Caco-2 (cell line): ENCODE results near the gene KLHL42. TPM values are rescaled to one million over a fixed set of nuclear protein-coding genes. Genes with fewer than 3 reads are reported as not detected.

Source experiments
- BruUV-seq: library from RNA; stranded (reverse); fragments of 400-500 nt; replicated peaks from 2 replicates; lab custom pipeline; 2021; lab: Mats Ljungman, UMichigan
- CTCF ChIA-PET: fragments of 300-600 bp; sonication (Branson Sonifier 250); formaldehyde crosslinking; loops from one replicate; lab custom pipeline; 2022; ENCODE audit warnings: antibody characterized with exemption; lab: Charles Lee
- POLR2A ChIA-PET: fragments of 300-600 bp; sonication (Branson Sonifier 250); formaldehyde crosslinking; loops from one replicate; lab custom pipeline; 2022; ENCODE audit warnings: antibody characterized with exemption; lab: Charles Lee
- DNase-seq, 2 experiments: peaks; one replicate each; pipeline versions ENCODE4 v3.0.0 to v3.0.0-alpha.2; 2020 to 2022
- H3K27me3 ChIP-seq: replicated peaks from 2 replicates; pipeline ENCODE4 v1.6.0; 2011; ENCODE audit warnings: low read length; ENCODE audit not compliant: control insufficient read depth, insufficient read depth
- H3K36me3 ChIP-seq: 2 replicates; pipeline ENCODE4 v1.5.1; 2011; ENCODE audit warnings: low read length; ENCODE audit not compliant: control insufficient read depth, insufficient read depth
- H3K4me1 ChIP-seq: fragments of 250-450 bp; sonication (Bioruptor Pico); 2 replicates; pipeline ENCODE4 v1.5.1; 2020; ENCODE audit warnings: mild to moderate bottlenecking
- H3K4me3 ChIP-seq: 2 replicates; pipeline ENCODE4 v1.5.1; 2011; ENCODE audit warnings: low read depth, mild to moderate bottlenecking, control low read depth, low read length
- H3K9me3 ChIP-seq: fragments of 250-450 bp; sonication (Bioruptor Pico); 2 replicates; pipeline ENCODE4 v1.5.1; 2020; ENCODE audit warnings: mild to moderate bottlenecking, moderate library complexity
- H3K27ac Mint-ChIP-seq: one replicate; pipeline ENCODE4 v1.8.0; 2022; ENCODE audit warnings: mixed read lengths; ENCODE audit not compliant: unreplicated experiment
- H3K27me3 Mint-ChIP-seq: one replicate; pipeline ENCODE4 v1.8.0; 2022; ENCODE audit warnings: mixed read lengths; ENCODE audit not compliant: insufficient read depth, unreplicated experiment
- H3K36me3 Mint-ChIP-seq: one replicate; pipeline ENCODE4 v1.8.0; 2022; ENCODE audit warnings: mild to moderate bottlenecking, mixed read lengths; ENCODE audit not compliant: insufficient read depth, unreplicated experiment
- H3K4me1 Mint-ChIP-seq: one replicate; pipeline ENCODE4 v1.8.0; 2022; ENCODE audit warnings: low read depth, mixed read lengths; ENCODE audit not compliant: unreplicated experiment
- H3K4me3 Mint-ChIP-seq: one replicate; pipeline ENCODE4 v1.8.0; 2022; ENCODE audit warnings: mild to moderate bottlenecking, moderate library complexity, mixed read lengths; ENCODE audit not compliant: unreplicated experiment
- H3K9me3 Mint-ChIP-seq: one replicate; pipeline ENCODE4 v1.8.0; 2022; ENCODE audit warnings: mixed read lengths; ENCODE audit not compliant: unreplicated experiment
- CTCF ChIP-seq, 2 experiments: fragments of 200-600 bp in 1 of 2; IDR thresholded peaks; 1 replicate in 1 of 2; 2 replicates in 1 of 2; pipeline versions ENCODE4 v1.5.1 to v1.8.0; 2011 to 2022; ENCODE audit warnings: antibody characterized with exemption in 1 of 2, control low read depth in 1 of 2, inconsistent platforms in 1 of 2, low read depth in 1 of 2, low read length in 1 of 2, mild to moderate bottlenecking in 1 of 2, moderate library complexity in 1 of 2; ENCODE audit not compliant: insufficient read depth in 1 of 2, severe bottlenecking in 1 of 2, unreplicated experiment in 1 of 2
- intact Hi-C: fragments of 100-400 bp; cut with micrococcal nuclease; formaldehyde crosslinking; loops from one replicate; pipeline ENCODE4 v1.10.0; 2022; ENCODE audit not compliant: unreplicated experiment
- total RNA-seq: library from RNA; stranded (reverse); gene quantifications from 2 replicates; pipeline ENCODE4 v1.2.3, GENCODE V29; 2022

Gene KLHL42
- total RNA-seq, 1 experiment from 2014 or later: 36.5 TPM

- CTCF ChIA-PET: no interaction called here
- Mint-ChIP-seq H3K9me3 (no peaks in the 10 kb centered on the region), H3K27ac (no peak overlapping the region), H3K36me3 (peaks cover 20% of the 10 kb centered on the region), H3K27me3 (no peaks in the 10 kb centered on the region), H3K4me3 (peak overlapping the region; percentile 83), H3K4me1 (peaks cover 26% of the 10 kb centered on the region)
- H3K27me3 ChIP-seq: no peaks in the 10 kb centered on the region
- no peak for TF ChIP-seq CTCF (IDR thresholded peaks at IDR 0.05; ENCODE audit: insufficient read depth in 1 of 2, low read depth in 1 of 2, low read length in 1 of 2, severe bottlenecking in 1 of 2, unreplicated experiment in 1 of 2)
- intact Hi-C loops: no loop called here
- no peaks in the 10 kb centered on the region for H3K36me3 ChIP-seq
- DNase-seq: no peak
- no peaks in the 10 kb centered on the region for H3K9me3 ChIP-seq
- BruUV-seq: no TSS peak
- H3K4me3 ChIP-seq: no peak overlapping the region
- POLR2A ChIA-PET: no interaction called here
- H3K4me1 ChIP-seq: 0 out of 2 replicates have a peak, but pooled peaks cover 3% of the 10 kb centered on the region
Measured at GRCh38 chr12:27778206-27778605, 1.8 kb upstream of the KLHL42 start.

GRCh38 chr12:27779416-27779919, 565 bp upstream of the KLHL42 start:
- H3K4me1 Mint-ChIP-seq: peaks cover 26% of the 10 kb centered on the region
- intact Hi-C loops: no loop called here
- Histone ChIP-seq H3K36me3 (no peaks in the 10 kb centered on the region), H3K9me3 (no peaks in the 10 kb centered on the region), H3K27me3 (no peaks in the 10 kb centered on the region), H3K4me1 (0 out of 2 replicates have a peak, but pooled peaks cover 3% of the 10 kb centered on the region), H3K4me3 (peak overlapping the region; percentile 95)
- peak overlapping the region; percentile 83 for H3K4me3 Mint-ChIP-seq
- BruUV-seq: TSS peak; percentile 67
- H3K9me3 Mint-ChIP-seq: no peaks in the 10 kb centered on the region
- CTCF ChIA-PET: interaction anchor here (1.1 to 2.3 kb wide), 2 partner anchors 42 to 161 kb away, joined by 3 to 9 read pairs; no protein-coding TSS in a partner anchor
- no peaks in the 10 kb centered on the region for H3K27me3 Mint-ChIP-seq
- H3K27ac Mint-ChIP-seq: peak overlapping the region; percentile 63
- H3K36me3 Mint-ChIP-seq: peaks cover 30% of the 10 kb centered on the region
- POLR2A ChIA-PET: interaction anchor here (0.6 to 1.5 kb wide), 9 partner anchors 33 to 256 kb away, joined by 3 to 9 read pairs (median 4); partner anchors contain the start of gene MRPS35
- DNase-seq: peak; percentile 51
- TF ChIP-seq CTCF (IDR thresholded peaks at IDR 0.05; ENCODE audit: insufficient read depth in 1 of 2, low read depth in 1 of 2, low read length in 1 of 2, severe bottlenecking in 1 of 2, unreplicated experiment in 1 of 2): no peak

GRCh38 chr12:27780612-27781408, 777 bp downstream of the KLHL42 start:
- POLR2A ChIA-PET: interaction anchor here (0.5 to 1.5 kb wide), 5 partner anchors 40 to 257 kb away, joined by 3 to 6 read pairs (median 3); partner anchors contain the start of gene MRPS35
- no peaks in the 10 kb centered on the region for H3K27me3 Mint-ChIP-seq
- no TSS peak for BruUV-seq
- no peaks in the 10 kb centered on the region for H3K9me3 ChIP-seq
- peak overlapping the region; percentile 83 for H3K4me3 Mint-ChIP-seq
- peak overlapping the region; percentile 86 for H3K27ac Mint-ChIP-seq
- no peak for TF ChIP-seq CTCF (IDR thresholded peaks at IDR 0.05; ENCODE audit: insufficient read depth in 1 of 2, low read depth in 1 of 2, low read length in 1 of 2, severe bottlenecking in 1 of 2, unreplicated experiment in 1 of 2)
- intact Hi-C loops: loop anchor here (1.0 to 2.0 kb wide), 4 partner anchors 40 to 160 kb away; no protein-coding TSS in a partner anchor
- no peaks in the 10 kb centered on the region for H3K9me3 Mint-ChIP-seq
- peak overlapping the region; percentile 95 for H3K4me3 ChIP-seq
- peak; percentile 75 for DNase-seq
- 0 out of 2 replicates have a peak, but pooled peaks cover 3% of the 10 kb centered on the region for H3K4me1 ChIP-seq
- CTCF ChIA-PET: interaction anchor here (1.1 to 2.3 kb wide), 2 partner anchors 41 to 160 kb away, joined by 3 to 9 read pairs; no protein-coding TSS in a partner anchor
- H3K27me3 ChIP-seq: no peaks in the 10 kb centered on the region
- peaks cover 26% of the 10 kb centered on the region for H3K4me1 Mint-ChIP-seq
- H3K36me3 ChIP-seq: no peaks in the 10 kb centered on the region
- peaks cover 35% of the 10 kb centered on the region for H3K36me3 Mint-ChIP-seq
